Bronchial epithelial cell (primary cell): ENCODE data around the gene CSTB. TPM values are rescaled to one million over a fixed set of nuclear protein-coding genes. Genes with fewer than 3 reads are reported as not detected.

Experiments used
- DNase-seq: peaks from one replicate; pipeline ENCODE4 v3.0.0-alpha.2; 2010; ENCODE audit warnings: low read depth
- FAIRE-seq: peaks from 2 replicates; lab custom pipeline; 2011; peaks lifted over from hg19 to GRCh38; lab: Jason Lieb, UNC
- H3K27me3 ChIP-seq: 2 replicates; pipeline ENCODE4 v1.5.1; 2011; ENCODE audit warnings: low read length; ENCODE audit not compliant: control insufficient read depth, insufficient read depth
- H3K36me3 ChIP-seq: 2 replicates; pipeline ENCODE4 v1.5.1; 2011; ENCODE audit warnings: low read length; ENCODE audit not compliant: control insufficient read depth, insufficient read depth
- H3K4me3 ChIP-seq: 2 replicates; pipeline ENCODE4 v1.5.1; 2011; ENCODE audit warnings: mild to moderate bottlenecking, low read depth, low read length, control low read depth
- total RNA-seq: library from RNA; depleted of rRNA; stranded (reverse); fragments of >200 nt; gene quantifications from 2 replicates; pipeline ENCODE4 v1.2.1, GENCODE V29; 2014
- TF ChIP-seq, protein P1 (sequence below): IDR thresholded peaks from 2 replicates; pipeline ENCODE4 v1.5.1; 2011; ENCODE audit warnings: mild to moderate bottlenecking, moderate library complexity, low read length, control low read depth, inconsistent platforms; ENCODE audit not compliant: insufficient read depth, severe bottlenecking

The CSTB gene
- total RNA-seq, 1 donor from 2014 or later: 31.3 TPM

DNA sequence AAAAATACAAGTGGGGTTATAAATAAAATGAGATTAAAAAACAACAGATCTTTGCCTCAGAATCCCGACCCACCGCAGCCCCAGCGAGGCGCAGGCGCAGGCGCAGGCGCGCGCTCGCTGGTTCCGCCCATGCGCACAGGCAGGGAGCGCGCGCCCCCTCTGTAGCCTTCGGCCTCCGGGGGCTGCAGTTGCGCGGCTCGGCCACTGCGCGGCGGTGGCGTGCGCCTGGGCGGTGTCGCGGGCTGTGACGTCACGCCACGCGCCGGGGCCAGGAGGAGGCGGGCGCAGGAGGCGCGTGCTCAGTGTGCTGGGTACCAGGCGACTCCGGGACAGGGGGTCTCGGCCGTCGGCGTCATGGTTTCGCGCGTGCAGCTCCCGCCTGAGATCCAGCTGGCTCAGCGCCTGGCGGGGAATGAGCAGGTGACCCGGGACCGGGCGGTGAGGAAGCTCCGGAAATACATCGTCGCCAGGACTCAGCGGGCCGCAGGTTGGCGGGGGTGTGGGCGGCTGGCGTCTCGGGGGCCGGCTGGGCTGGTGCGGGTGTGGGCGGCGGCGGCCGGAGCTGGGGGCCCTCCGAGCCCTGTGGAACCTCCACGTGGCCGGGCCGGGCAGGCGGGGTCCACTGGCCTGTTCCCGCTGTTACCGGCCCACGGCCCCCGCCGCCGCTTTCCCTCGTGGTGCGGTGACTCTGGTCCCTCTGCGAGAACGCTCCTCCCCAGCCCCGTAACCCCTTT is 13.3 kb upstream of the CSTB start, which contains the start of gene RRP1:
Gene RRP1 (plus strand): TSS at position 302 of the 734 bp plus-strand sequence. CDS start 53 bp downstream, at position 355.
- TF ChIP-seq, protein P1, sequence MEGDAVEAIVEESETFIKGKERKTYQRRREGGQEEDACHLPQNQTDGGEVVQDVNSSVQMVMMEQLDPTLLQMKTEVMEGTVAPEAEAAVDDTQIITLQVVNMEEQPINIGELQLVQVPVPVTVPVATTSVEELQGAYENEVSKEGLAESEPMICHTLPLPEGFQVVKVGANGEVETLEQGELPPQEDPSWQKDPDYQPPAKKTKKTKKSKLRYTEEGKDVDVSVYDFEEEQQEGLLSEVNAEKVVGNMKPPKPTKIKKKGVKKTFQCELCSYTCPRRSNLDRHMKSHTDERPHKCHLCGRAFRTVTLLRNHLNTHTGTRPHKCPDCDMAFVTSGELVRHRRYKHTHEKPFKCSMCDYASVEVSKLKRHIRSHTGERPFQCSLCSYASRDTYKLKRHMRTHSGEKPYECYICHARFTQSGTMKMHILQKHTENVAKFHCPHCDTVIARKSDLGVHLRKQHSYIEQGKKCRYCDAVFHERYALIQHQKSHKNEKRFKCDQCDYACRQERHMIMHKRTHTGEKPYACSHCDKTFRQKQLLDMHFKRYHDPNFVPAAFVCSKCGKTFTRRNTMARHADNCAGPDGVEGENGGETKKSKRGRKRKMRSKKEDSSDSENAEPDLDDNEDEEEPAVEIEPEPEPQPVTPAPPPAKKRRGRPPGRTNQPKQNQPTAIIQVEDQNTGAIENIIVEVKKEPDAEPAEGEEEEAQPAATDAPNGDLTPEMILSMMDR: peak; percentile 82
- FAIRE-seq: no peak

DNA sequence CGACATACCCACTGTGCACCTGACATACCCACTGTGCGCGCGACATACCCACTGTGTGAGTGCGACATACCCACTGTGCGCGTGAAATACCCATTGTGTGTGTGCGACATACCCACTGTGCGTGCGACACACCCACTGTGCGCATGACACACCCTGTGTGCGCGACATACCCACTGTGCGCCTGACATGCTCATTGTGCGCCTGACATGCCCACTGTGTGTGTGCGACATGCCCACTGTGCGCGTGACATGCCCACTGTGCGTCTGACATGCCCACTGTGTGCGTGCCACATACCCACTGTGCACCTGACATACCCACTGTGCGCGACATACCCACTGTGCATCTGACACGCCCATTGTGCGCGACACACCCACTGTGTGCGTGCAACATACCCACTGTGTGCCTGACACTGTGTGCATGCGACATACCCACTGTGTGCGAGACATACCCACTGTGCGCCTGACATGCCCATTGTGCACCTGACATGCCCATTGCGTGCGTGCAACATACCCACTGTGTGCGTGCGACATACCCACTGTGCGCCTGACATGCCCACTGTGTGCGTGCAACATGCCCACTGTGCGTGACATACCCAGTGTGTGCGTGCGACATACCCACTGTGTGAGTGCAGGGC is 10.8 kb upstream of the CSTB start:
- no peak for DNase-seq
- H3K27me3 ChIP-seq: no peaks in the 10 kb centered on the region
- no peak for FAIRE-seq
- peaks cover 9% of the 10 kb centered on the region for H3K36me3 ChIP-seq
- H3K4me3 ChIP-seq: no peak overlapping the region
- TF ChIP-seq, protein P1: no peak

More for the DNA sequence above, 13.3 kb upstream of the CSTB start, which contains the start of gene RRP1:
- DNase-seq: peak; percentile 58
- H3K36me3 ChIP-seq: peaks cover 29% of the 10 kb centered on the region
- H3K4me3 ChIP-seq: peak within 1 kb of the TSS; percentile 89
- H3K27me3 ChIP-seq: no peaks in the 10 kb centered on the region

DNA sequence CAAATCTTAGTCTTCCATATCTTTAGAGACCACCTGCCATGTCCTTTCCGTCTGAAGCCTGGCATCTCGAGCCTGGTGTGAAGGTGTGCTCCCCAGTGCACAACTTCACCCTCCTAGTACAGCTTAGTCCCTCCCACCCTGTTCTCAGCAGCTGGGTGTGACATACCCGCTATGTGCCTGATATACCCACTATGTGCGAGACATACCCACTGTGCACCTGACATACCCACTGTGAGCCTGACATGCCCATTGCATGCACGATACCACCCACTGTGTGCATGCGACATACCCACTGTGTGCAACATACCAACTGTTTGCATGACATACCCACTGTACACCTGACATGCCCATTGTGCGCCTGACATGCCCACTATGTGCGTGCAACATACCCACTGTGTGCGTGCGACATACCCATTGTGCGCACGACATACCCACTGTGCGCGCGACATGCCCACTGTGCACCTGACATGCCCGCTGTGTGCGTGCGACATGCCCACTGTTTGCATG is 10.2 kb upstream of the CSTB start:
- Histone ChIP-seq H3K4me3 (no peak overlapping the region), H3K27me3 (no peaks in the 10 kb centered on the region), H3K36me3 (peaks cover 5% of the 10 kb centered on the region)
- TF ChIP-seq, protein P1: no peak
- FAIRE-seq (no peak), DNase-seq (no peak)

DNA sequence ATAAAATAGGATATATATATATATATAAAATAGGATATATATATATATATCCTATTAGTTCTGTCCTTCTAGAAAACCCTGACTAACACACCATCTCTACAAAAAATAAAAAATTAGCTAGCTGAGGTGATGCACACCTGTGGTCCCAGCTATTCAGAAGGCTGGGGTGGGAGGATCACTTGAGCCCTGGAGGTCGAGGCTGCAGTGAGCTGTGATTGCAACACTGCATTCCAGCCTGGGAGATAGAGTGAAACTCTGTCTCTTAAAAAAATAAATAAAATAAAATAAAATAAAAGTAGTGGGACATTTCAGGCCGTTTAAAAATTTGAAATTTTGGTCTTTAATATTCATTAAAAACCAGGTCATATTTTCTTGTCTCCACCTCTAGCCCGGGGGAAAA is 9.0 kb upstream of the CSTB start:
- H3K36me3 ChIP-seq: no peaks in the 10 kb centered on the region
- DNase-seq (no peak), FAIRE-seq (no peak)
- TF ChIP-seq, protein P1: no peak
- H3K4me3 ChIP-seq: no peak overlapping the region
- no peaks in the 10 kb centered on the region for H3K27me3 ChIP-seq

DNA sequence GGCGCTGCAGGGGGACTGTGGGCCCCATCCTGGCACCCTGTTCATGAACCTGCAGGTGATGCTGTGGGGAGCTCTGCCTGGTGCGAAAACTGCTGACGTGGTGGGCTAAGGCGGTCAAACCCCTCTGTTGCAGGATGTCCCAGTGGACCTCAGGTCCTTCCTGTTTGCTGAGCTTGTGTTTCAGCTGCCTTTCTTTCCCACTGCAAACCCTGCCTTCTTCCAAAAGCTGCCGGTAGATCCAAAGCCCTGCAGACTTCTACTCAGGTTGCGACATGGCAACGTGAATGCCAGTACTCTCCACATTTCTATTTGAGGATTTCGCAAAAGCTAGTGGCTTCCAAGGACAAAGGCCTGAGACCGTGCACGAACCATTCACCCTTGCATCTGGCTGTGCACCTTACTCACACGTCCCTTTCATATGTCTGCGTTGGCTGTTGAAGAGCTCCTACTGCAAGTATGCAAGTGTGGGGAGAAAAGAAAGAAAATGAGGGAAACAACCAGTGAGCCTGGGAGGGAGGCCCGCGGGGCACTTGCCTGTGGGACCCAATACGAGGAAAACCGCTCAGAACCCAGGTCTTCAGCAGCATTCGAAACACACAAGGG is 7.1 kb upstream of the CSTB start:
- H3K36me3 ChIP-seq: no peaks in the 10 kb centered on the region
- no peak overlapping the region for H3K4me3 ChIP-seq
- DNase-seq: peak; percentile 44
- no peaks in the 10 kb centered on the region for H3K27me3 ChIP-seq
- FAIRE-seq: no peak
- TF ChIP-seq, protein P1: no peak
